Esophagus mucosa (tissue), 1 donor: ENCODE data around the gene GABRB1. TPM values are rescaled to one million over a fixed set of nuclear protein-coding genes. Genes with fewer than 3 reads are reported as not detected.
"Not testable (repeated sequence)": the region's sequence is repeated elsewhere in the genome, so short reads cannot be mapped to it uniquely, and the experiment has no call there.

Experiments
- ATAC-seq: fragments of 200-7000 bp; cut with Tn5 transposase; one replicate; pipeline ENCODE4 v1.9.1; 2020
- total RNA-seq: library from RNA; stranded (reverse); gene quantifications from one replicate; pipeline ENCODE4 v1.2.4, GENCODE V29; 2023
- donor health status: DM: yes; HTN: yes; CAD: no.

GABRB1 gene
- total RNA-seq, 1 donor from 2014 or later, result not detected

DNA sequence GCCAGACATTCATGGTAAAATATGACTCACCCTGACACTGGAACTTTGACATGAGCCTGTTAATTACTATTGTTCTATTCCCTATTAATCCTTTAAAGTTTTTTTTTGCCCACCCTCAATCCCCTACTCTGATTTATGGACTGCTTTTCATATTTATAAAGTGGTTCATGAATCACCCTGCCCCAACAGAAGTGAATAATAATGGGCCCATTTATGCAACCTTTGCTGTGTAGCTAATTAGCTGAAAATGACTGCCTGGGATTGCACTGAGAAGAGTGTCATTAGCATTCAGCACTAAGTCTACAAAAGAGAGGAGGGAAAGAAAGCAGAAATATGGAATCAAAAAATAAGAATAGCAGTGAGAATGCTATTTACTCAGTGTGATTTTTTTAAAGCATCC lies 277.8 kb downstream of the GABRB1 start:
- no peak for ATAC-seq

DNA sequence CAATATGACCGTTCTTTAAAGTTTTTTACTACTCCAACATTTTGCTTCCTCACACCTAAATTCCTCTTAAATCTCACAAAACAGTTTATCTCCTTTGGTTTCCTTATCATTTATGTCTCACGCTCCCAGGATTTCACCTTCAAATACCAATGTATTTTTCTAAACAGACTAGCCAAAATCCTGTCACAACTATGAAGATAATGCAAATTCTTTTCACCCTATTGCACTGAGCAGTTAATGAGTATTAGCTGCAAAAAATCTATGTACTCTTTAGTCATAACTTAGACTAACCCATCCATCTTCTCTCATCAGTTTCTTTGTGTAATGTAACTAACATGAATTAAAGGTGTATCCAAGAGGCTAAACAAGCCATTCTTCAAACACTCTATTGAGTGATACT lies 280.8 kb downstream of the GABRB1 start:
- ATAC-seq, result no peak

DNA sequence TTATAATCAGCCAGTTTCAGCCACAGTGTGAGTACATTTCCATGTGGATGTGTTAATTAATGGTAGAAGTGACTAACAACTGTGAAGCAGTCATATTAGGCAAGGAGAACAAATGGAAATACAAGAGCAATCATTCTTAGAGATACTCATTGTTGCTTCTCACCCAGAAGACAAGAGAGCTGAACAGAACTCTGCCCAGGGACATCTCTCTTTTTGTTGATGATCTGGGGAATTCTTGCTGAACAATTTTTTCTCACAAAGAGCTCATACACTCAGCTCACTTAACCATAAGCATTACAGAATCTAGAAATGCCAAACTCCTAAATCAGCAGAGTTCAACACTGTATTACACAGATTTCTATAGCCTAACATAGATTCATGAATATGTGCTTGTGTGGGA lies 282.0 kb downstream of the GABRB1 start:
- no peak for ATAC-seq

DNA sequence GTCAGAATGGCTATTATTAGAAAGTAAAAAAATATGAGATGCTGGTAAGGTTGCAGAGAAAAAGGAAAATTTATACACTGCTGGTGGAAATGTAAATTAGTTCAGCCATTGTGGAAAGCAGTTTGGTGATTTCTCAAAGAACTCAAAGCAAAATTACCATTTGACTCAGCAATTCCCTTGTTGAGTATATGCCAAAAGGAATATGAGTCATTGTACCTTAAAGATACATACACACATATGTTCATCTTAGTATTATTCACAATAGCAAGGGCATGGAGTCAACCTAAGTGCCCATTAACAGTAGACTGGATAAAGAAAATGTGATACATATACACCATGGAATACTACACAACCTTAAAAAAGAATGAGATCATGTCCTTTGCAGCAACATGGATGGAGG lies 284.0 kb downstream of the GABRB1 start:
- peak; percentile 54 for ATAC-seq

DNA sequence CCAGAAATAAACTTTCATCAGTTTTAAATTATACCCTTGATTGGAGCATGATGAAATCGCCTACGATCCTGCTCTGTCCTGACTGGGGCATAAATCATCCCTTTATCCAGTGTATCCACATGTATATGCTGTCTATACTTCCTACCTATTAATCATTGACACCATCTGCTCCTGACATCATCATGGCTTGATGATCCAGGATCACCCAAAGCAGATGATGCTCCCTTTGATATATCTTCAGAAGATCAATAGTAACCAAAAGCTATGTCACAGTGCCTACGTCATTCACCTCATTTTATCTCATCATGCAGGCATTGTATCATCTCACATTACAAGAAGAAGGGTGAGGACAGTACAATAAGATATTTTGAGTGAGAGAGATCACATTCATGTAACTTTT lies 294.7 kb downstream of the GABRB1 start:
- no peak for ATAC-seq

DNA sequence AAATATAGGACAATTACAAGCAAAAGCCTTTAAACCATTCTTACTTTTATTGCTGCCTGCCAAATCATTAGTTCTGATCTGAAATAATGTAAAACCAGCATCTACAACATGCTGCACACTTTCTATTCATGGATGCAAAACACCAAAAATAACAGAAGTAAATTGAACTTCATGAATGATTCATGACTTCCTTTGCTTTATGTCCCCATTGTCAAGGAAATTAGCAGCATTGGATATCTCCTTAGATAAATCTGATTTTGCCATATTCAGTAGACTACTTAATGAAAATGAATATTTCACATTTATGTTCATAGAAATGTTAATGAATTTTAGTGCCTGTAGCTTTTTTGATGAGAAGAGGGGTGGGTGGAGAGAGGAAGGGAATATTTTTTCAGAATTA lies 299.5 kb downstream of the GABRB1 start:
- ATAC-seq, result no peak

DNA sequence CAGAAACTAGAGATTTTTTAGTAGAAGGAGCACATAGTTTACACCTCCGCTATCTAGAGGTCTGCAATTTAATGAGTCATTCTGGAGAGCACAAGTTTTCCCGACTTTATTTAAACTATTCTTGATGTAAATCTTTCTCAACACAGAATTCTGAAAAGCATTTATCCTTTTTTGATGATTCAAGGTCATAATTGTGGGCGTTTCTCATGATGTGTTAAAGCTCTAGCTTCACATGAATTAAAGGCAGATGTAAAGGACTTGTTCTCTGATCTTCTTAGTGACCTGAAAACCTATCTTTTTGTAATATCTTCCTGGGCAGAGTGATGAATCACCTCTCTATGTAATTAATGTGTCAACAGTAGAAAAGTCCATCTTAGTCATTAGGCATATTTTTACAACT lies 303.3 kb downstream of the GABRB1 start:
- no peak for ATAC-seq

DNA sequence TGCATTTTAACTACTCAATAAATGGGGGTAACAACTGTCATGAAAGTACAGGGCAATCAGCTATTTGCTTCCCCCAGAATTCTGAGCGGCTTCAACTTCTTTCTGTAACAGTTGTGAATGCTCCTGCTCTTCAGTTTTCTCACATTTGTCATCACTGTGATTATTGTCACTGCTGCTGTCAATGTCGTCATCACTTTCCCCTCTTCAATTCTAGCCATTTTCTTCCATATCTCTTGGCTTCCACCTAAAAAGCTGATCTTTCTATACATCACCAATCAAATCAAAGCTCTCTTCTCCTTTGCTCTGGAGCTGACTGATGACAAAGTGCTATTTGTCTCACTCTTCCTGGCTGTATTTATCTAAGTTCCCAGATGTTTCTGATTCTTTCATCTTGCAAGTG lies 306.5 kb downstream of the GABRB1 start:
- no peak for ATAC-seq

DNA sequence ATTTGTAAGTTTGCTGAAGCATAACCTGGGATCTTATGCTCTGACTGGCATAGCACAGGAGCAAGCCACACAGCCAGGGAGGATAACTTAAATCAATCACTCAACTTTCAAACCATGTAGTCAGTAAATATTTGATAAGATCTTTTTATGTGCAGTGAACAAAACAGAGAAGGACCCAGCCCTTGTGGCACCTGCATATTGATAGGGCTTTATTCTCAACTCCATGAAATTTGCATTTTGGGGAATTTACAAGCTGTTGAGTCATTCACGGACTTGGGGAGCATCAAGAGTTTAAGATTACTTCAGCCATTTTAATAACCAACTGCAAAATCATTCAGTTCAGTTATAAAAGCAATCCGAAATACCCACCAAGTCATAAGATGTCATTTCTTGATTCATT lies 309.5 kb downstream of the GABRB1 start:
- ATAC-seq, result no peak

DNA sequence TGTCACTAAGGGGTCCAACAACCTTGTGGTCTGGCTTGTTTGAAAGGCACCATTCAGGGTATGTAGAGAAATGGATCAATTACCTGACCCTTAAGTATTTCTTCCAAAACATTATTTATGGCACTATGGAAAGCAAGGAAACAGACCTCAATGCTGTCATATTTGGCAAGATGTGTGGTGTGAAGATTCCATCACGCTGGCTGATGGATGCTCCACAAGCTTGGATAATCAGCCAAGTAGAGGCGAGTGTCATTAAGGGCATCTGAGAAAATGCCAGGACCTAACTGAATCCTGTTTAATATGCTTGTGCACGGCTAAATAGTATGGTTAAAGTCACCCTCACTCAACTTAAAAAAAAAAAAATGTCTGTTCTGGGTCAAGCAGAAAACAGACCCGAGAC lies 311.4 kb downstream of the GABRB1 start:
- ATAC-seq, result no peak

DNA sequence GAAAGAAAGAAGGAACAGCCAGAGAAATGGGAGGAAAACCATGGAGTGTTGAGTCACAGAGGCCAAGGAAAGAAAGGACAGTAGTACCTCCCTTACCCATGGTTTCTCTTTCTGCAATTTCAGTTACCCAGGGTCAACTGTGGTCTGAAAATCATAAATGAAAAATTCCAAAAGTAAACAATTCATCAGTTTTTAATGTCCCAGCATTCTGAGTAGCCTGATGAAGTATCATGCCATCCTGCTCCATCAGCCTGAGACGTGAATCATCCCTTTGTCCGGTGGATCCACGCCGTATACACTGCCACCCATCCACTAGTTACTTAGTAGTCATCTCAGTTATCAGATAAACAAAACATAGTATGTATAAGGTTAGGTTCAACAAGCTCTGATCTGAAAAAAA lies 318.0 kb downstream of the GABRB1 start:
- no peak for ATAC-seq

DNA sequence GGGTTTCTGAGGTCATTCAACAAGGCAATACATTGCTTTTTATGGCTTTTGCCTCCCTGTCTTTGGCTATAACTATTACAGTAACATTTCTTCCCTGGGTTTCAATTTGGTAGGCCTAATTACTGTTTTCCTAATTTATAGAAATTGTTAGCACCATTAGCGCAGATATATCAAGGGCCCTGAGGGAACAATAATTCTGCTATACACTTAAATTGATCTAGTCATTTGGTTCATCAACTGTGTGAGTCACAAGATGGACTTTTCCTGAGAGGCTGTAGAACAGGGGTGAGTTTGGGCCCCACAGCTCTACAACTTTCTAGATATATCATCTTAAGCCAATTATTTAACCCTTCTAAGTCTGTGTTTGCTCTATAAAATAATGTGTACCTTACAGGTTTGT lies 324.2 kb downstream of the GABRB1 start:
- no peak for ATAC-seq

DNA sequence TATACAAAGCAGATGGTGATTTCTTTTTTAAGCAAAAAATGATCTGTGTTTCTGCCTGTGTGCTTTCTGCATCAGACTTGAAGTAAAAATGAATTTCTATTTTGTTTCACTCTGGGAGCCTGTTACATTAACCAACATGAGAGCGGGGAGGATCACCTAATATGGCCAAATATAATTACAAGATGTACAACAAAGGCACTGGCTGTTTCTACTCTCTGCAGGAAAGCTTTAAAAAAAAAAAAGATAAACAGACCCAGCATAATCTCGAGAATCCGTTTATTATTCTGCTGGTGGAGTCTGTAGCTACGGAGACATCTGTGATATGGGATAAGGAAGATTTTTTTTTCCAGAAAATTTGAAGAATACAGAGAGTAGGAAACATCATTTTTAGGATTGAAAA lies 328.5 kb downstream of the GABRB1 start:
- ATAC-seq, result no peak

DNA sequence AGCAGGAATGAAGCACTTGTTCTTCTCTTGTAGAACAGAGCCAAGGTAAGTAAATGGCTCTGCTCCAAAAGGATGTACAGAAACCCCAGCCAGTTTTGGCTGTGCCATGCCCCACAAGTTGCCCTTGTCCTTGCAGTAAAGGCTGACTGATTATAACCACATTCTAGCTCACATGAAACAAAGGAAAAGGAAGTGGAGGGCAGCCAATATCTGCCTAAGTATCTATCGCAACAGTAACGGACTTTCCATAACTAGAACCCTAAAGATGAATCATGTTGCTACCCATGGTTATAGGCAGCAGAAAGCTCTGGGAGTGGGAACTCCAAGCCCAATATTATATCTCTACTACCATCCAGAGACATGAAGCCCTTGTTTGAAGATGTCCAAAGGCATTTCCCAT lies 336.4 kb downstream of the GABRB1 start:
- no peak for ATAC-seq

DNA sequence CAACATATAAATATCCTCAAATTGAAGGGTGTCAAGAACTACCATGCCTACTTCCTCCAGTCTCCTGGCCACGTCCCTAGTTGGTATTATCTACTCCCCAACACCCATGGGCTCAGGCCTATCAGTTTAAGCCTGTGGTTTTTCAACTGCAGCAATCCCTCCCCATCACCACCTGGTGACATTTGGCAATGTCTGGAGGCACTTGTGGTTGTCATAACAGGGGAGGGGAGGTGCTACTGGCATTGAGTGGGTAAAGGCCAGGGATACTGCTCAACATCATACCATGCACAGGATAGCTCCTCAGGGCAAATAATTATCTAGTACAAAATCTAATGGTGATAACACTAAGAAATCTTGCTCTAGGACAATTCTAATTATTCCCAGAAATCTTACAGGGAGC lies 336.8 kb downstream of the GABRB1 start:
- ATAC-seq, result no peak

DNA sequence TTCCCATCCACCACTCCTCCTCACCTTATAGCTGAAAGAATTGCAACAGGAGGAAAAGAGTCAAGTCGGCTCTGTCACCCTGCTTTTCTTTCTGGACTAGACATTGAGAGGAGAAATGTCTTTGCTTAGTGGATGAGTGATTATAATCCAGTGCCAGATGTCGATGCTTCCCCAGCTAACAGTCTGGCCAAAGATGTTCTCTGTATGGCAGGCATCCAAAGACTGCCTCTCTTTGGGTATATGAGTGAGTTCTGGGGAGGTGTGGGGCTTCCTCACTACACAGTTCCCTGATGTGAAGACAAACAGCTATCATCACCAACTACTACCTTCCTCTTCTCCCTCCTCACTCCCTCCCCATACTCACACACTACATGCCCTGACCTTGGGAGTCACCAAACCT lies 341.2 kb downstream of the GABRB1 start:
- no peak for ATAC-seq

DNA sequence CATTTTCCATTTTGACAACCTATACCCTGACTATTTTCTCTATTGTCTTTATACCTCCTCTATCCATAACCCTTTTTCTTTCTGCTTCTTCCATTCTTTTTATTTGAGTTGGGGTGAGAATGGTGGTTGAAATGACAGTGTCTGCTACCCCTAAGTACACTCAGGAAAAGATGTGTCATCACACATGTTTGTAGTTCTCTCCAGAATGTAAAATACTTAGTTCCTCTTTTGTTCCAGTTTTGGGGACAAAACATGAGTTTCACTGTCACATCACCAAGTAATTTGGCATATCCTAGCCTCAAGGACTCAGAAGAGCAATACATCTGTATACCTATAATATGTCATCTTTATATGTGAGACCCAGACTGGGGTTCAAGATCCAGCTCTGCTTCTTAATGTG lies 341.8 kb downstream of the GABRB1 start:
- ATAC-seq, result no peak

DNA sequence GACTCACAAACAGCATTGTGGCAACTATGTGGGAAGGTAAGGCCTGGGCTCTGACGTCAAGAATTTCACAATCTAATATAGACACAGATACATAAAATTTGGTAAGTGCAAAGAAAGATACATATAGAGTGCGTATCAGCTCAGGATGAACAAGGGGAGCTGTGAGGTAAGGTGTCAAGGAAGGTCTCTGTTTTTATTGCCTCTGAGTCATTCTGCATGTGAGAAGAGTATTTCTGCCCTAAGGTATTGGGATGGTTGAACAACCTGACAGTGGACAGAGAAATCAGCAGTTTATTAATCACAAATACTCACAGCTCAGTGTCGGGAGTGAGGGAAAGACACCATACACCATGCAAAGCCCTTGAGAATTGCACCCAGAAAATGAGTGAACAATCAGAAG lies 342.3 kb downstream of the GABRB1 start:
- no peak for ATAC-seq

DNA sequence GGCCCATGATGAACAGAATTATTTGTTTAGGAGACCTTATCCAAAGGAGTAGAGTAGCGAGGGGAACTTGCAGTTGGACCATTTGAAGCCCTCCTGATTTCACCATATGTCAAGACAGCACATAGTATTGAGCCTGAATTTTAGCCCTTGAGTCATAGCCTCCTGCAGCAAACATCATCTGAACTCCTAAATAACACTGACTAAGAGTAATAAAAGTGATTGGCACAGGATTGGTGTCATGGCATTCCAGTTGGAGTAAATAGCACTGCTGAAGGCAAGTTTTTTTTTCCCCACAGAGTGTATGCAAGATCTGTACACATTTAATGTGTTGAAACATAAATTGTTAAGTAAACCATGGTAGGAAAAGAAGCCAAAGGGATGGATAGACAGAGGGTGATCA lies 343.1 kb downstream of the GABRB1 start:
- ATAC-seq, result no peak

DNA sequence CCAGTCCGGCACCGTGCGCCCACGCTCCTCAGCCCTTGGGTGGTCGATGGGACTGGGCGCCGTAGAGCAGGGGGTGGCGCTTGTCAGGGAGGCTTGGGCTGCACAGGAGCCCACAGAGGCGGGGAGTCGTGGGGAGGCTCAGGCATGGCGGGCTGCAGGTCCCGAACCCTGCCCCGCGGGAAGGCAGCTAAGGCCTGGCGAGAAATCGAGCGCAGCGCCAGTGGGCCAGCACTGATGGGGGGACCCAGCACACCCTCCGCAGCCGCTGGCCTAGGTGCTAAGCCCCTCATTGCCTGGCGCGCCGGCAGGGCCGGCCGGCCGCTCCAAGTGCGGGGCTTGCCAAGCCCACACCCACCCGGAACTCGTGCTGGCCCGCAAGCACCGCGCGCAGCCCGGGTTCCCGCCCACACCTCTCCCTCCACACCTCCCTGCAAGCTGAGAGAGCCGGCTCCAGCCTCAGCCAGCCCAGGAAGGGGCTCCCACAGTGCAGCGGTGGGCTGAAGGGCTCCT lies 346.7 kb downstream of the GABRB1 start:
- ATAC-seq, result not testable (repeated sequence)

DNA sequence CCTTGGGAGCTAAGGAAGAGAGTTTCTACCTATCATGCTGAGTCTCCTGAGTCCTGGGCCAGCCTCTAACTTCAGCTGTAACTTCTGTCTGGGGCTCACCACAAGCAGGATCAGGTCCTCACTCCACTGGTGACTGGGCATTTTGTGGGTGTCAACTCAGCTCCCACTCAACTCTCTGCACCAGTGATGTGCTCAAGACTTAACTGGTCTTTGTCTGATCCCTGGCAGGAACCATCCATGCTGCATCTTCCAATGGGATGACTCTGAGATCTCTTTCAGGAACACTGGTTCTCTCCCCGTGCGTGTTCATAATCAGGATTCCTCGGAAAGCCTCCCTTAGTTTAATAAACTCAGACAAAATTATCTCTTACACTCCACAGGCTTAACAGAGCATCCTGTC lies 349.8 kb downstream of the GABRB1 start:
- ATAC-seq, result no peak

DNA sequence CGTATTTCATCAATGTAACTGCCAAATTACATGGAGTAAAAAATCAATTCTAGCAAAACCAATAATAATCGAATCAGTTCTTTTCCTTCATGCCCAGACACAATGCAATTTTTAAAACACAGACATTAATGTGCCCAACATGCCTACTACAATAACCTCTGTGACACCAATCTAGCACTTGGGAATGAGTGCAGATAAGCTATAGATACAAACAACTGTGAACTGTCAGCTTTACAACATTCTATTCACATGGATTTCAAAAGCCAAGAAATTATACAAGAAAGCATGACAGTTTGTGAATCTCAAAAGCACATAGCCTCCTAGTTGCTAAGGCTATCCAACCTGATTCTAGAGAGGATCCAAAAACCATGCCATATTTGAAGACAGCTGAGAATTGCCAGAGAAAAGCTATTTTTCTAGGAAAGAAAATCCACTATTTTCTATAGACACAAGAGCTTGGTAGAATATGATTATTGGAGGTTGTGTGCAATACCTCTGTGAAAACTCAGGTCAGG lies 351.5 kb downstream of the GABRB1 start:
- no peak for ATAC-seq

DNA sequence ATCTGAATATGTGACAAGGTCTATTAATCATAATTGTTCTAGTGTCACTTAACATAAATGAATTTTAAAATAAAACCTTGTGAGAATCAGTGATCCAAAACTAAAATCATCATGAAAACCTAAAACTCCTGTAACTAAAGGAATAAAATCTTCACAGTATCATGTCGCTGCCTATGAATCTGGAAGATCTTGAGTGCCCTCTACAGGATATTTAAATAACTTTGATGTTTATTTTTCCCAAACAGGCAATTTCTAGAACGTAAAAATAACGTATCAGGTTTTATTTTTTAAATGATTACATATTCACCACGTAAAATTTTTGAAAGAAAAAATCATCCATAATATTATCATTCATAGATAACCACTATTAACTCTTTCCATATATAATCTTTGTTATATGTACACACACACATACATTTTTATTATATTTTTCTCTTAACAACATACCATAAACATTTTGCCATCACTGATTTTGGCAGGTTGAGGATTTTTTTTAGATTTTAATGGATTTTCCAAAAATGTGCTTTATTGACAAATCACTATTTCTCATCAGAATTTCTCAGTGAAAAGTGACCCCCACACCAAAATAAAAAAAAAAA lies 352.6 kb downstream of the GABRB1 start:
- no peak for ATAC-seq

DNA sequence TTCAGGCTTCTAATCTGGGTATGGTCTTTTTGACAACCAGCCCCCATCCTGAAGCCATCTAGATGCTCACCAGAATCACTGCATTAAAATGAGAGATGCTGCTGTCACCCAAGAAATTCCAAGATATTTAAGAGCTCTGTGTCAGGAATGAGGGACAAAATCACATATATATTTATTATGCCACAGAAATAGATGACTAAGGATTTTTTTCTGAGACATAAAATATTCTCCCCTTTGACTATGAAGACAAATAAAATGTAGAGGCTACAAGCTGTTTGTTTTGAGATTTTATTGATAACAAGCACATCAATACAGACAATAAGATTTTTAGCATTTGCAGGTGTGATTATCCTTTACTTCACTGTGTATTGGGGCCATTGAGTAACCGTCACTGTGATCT lies 354.8 kb downstream of the GABRB1 start:
- ATAC-seq, result no peak

DNA sequence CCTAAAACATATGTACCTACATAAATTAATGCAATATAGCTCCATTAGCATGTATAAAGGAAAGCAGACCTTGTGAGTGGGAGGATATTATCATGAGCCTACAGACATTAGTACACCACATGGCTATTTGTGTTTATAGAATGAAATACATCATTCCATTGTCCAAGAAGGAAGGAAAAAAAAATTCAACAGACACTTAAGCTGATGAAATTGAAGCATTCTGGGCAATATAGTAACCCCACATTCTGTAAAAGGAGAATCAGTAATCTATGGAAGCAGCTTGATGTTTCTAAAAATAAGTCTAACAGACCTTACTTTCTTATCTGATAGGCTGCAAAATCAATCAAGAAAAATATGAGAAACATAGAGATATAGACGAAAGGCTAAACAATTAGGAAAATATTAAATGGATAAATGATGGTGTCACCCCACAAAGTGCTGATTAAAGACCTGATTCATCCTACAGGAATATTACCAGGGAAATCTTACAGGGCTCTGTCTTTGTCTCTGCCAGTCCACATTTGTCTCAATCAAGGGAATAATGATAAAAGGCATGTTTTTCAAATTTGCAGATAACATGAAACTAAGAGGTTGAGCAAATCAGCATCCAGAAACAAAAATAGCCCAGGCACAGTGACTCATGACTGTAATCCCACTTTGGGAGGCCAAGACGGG lies 355.3 kb downstream of the GABRB1 start:
- ATAC-seq, result no peak
